ENCODE data around the gene DNTT.

Gene DNTT

DNA sequence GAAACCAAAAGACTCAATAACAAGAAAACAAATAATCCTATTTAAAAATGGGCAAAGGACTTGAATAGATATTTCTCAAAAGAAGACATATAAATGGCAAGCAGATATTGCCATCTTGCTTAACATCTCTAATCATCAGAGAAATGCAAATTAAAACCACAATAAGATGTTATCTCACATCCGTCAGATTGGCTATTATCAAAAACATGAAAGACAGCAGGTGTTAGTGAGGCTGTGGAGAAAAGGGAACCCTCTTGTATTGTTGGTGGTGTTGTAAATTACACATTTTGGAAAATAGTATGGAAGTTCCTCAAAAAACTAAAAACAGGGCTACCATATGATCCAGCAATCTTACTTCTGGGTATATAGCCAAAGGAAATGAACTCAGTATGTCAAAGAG, 28.9 kb downstream of the DNTT start:
- Histone ChIP-seq H3K4me3 (ENCODE audit: insufficient read depth, low read length, poor library complexity, severe bottlenecking) (no peak overlapping the region), H3K36me3 (ENCODE audit: low read length) (no peaks in the 10 kb centered on the region), H3K79me2 (ENCODE audit: insufficient read depth, low read length) (no peaks in the 10 kb centered on the region), H3K9me3 (ENCODE audit: insufficient read depth, low read length) (no peaks in the 10 kb centered on the region), H3K9me2 (replicated peaks; ENCODE audit: insufficient read depth, low read length) (no peaks in the 10 kb centered on the region), H2AFZ (ENCODE audit: low read depth, low read length, severe bottlenecking) (no peak overlapping the region), H3K4me2 (ENCODE audit: low read depth, low read length, poor library complexity, severe bottlenecking) (no peak overlapping the region), H3K27ac (ENCODE audit: low read depth, low read length) (no peak overlapping the region), H4K20me1 (ENCODE audit: low read depth, low read length) (no peaks in the 10 kb centered on the region), H3K27me3 (ENCODE audit: low read length) (no peaks in the 10 kb centered on the region), H3K9ac (ENCODE audit: low read length) (no peak overlapping the region), H3F3A (ENCODE audit: insufficient read depth) (no peaks in the 10 kb centered on the region)
- TF ChIP-seq, protein P1, sequence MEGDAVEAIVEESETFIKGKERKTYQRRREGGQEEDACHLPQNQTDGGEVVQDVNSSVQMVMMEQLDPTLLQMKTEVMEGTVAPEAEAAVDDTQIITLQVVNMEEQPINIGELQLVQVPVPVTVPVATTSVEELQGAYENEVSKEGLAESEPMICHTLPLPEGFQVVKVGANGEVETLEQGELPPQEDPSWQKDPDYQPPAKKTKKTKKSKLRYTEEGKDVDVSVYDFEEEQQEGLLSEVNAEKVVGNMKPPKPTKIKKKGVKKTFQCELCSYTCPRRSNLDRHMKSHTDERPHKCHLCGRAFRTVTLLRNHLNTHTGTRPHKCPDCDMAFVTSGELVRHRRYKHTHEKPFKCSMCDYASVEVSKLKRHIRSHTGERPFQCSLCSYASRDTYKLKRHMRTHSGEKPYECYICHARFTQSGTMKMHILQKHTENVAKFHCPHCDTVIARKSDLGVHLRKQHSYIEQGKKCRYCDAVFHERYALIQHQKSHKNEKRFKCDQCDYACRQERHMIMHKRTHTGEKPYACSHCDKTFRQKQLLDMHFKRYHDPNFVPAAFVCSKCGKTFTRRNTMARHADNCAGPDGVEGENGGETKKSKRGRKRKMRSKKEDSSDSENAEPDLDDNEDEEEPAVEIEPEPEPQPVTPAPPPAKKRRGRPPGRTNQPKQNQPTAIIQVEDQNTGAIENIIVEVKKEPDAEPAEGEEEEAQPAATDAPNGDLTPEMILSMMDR (IDR thresholded peaks at IDR 0.05; ENCODE audit: insufficient read depth, low read length, poor library complexity, severe bottlenecking): no peak
- TF ChIP-seq EZH2phosphoT487 (conservative IDR thresholded peaks at IDR 0.05; ENCODE audit: low read length): no peak

DNA sequence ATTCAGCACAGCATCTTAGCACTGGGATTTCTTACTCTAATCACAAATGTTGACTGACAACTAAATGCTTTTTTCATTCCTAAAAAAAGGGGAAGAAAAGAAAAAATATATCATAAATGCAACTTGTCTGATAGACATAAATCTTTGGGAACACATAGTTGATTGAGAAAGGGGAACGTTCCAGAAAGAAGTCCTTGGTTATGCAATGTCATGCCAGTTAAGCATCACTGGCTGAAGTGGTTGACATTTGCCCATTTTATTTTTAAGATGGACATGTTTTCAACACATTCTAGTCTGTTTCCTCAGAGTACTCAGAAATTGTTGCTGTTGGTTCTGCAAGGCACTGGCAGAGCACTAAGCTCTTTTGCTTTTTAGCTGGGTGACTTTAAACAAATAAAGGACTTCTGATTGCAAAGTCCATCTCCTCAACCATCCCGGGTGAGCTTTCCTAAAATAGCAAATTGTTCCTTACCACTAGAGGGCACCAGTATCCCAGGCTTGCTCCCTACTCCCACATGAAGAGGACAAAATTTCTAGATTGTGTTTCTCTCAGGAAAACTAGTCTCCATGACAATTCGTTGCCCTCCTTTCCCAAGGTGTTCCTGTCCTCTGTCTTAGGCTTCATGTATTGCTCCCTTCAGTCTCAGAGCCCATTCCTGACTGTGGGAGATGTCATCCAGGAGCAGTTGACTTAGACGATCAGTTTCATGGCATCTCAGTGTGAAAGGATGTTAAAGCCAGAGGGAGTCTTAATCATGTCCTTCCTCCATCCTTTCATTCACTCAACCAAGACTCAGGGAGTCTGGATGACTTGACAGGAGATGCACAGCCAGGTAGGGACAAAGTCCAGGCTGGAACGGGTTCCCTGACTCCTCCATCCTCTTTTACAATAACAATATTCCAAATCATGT, 30.6 kb downstream of the DNTT start:
- Histone ChIP-seq H3K4me3 (ENCODE audit: insufficient read depth, low read length, poor library complexity, severe bottlenecking) (no peak overlapping the region), H3K4me2 (ENCODE audit: low read depth, low read length, poor library complexity, severe bottlenecking) (no peak overlapping the region), H3K79me2 (ENCODE audit: insufficient read depth, low read length) (no peaks in the 10 kb centered on the region), H2AFZ (ENCODE audit: low read depth, low read length, severe bottlenecking) (no peak overlapping the region), H3K27me3 (ENCODE audit: low read length) (no peaks in the 10 kb centered on the region), H3K9me3 (ENCODE audit: insufficient read depth, low read length) (no peaks in the 10 kb centered on the region), H3K36me3 (ENCODE audit: low read length) (no peaks in the 10 kb centered on the region), H3K9me2 (replicated peaks; ENCODE audit: insufficient read depth, low read length) (no peaks in the 10 kb centered on the region), H3K27ac (ENCODE audit: low read depth, low read length) (no peak overlapping the region), H3F3A (ENCODE audit: insufficient read depth) (no peaks in the 10 kb centered on the region), H4K20me1 (ENCODE audit: low read depth, low read length) (no peaks in the 10 kb centered on the region), H3K9ac (ENCODE audit: low read length) (no peak overlapping the region)
- TF ChIP-seq EZH2phosphoT487 (conservative IDR thresholded peaks at IDR 0.05; ENCODE audit: low read length): no peak
- TF ChIP-seq, protein P1 (IDR thresholded peaks at IDR 0.05; ENCODE audit: insufficient read depth, low read length, poor library complexity, severe bottlenecking): peak; percentile 54

DNA sequence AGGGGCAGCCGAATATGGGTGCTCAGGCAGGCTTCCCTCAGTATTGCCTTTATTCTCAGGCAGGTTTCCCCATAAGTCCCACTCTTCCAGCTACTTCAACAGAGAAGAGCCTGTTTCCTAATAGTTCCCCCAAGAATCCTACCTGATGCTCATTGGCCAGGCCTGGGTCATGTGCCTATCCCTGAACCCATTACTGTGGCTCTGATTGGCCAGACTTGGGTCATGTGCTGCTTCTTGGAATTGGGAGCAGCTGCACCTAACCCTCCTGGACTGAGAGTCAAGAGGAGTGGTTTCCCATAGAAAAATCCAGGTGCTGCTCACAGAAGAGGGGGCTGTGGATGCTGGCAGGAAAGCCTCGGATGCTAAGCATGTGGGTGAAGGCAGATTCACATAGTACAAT, 32.9 kb downstream of the DNTT start:
- H3K9ac ChIP-seq (ENCODE audit: low read length): no peak overlapping the region
- H3K4me2 ChIP-seq (ENCODE audit: low read depth, low read length, poor library complexity, severe bottlenecking): no peak overlapping the region
- no peaks in the 10 kb centered on the region for H3K27me3 ChIP-seq (ENCODE audit: low read length)
- no peaks in the 10 kb centered on the region for H3K9me3 ChIP-seq (ENCODE audit: insufficient read depth, low read length)
- TF ChIP-seq, protein P1 (IDR thresholded peaks at IDR 0.05; ENCODE audit: insufficient read depth, low read length, poor library complexity, severe bottlenecking): no peak
- no peak for TF ChIP-seq EZH2phosphoT487 (conservative IDR thresholded peaks at IDR 0.05; ENCODE audit: low read length)
- no peaks in the 10 kb centered on the region for H3K36me3 ChIP-seq (ENCODE audit: low read length)
- no peak overlapping the region for H3K27ac ChIP-seq (ENCODE audit: low read depth, low read length)
- H4K20me1 ChIP-seq (ENCODE audit: low read depth, low read length): no peaks in the 10 kb centered on the region
- H2AFZ ChIP-seq (ENCODE audit: low read depth, low read length, severe bottlenecking): no peak overlapping the region
- H3K9me2 ChIP-seq (replicated peaks; ENCODE audit: insufficient read depth, low read length): no peaks in the 10 kb centered on the region
- H3K79me2 ChIP-seq (ENCODE audit: insufficient read depth, low read length): no peaks in the 10 kb centered on the region
- H3F3A ChIP-seq (ENCODE audit: insufficient read depth): no peaks in the 10 kb centered on the region
- H3K4me3 ChIP-seq (ENCODE audit: insufficient read depth, low read length, poor library complexity, severe bottlenecking): no peak overlapping the region
